Right atrium auricular region (tissue), 2 donors: ENCODE measurements around the gene CDC20. TPM values are rescaled to one million over a fixed set of nuclear protein-coding genes. Genes with fewer than 3 reads are reported as not detected.

Source experiments
- DNase-seq: peaks from one replicate; pipeline ENCODE4 v3.0.0-alpha.2; 2019; ENCODE audit warnings: low spot score
- H3K27ac ChIP-seq, 2 donors: fragments of 200-600 bp; sonication (generic); 1 replicate in 1 of 2; 2 replicates in 1 of 2; pipeline ENCODE4 v1.5.1; 2016 to 2019
- H3K27me3 ChIP-seq, 2 donors: fragments of 200-600 bp; sonication (generic); one replicate each; pipeline versions ENCODE4 v1.5.1 to v1.6.0; 2017 to 2019
- H3K36me3 ChIP-seq: fragments of 200-600 bp; sonication (generic); one replicate; pipeline ENCODE4 v1.5.1; 2016
- H3K4me1 ChIP-seq, 2 donors: fragments of 200-600 bp; sonication (generic); one replicate each; pipeline versions ENCODE4 v1.5.1 to v1.6.0; 2017 to 2019
- H3K4me3 ChIP-seq, 2 donors: fragments of 200-600 bp; sonication (generic); 1 replicate in 1 of 2; 2 replicates in 1 of 2; pipeline ENCODE4 v1.5.1; 2017 to 2019; ENCODE audit warnings: mild to moderate bottlenecking in 1 of 2, moderate library complexity in 1 of 2
- H3K9me3 ChIP-seq, 2 donors: fragments of 200-600 bp; sonication (generic); one replicate each; pipeline ENCODE4 v1.5.1; 2019
- CTCF ChIP-seq, 2 donors: fragments of 200-600 bp; sonication (generic); IDR thresholded peaks; one replicate each; pipeline ENCODE4 v1.5.1; 2019; ENCODE audit warnings: antibody characterized with exemption in 2 of 2
- total RNA-seq, 2 donors: library from RNA; depleted of rRNA; stranded (reverse); fragments of >200 nt; gene quantifications; one replicate each; pipeline ENCODE4 v1.1.0, GENCODE V29; 2016

Gene CDC20
- total RNA-seq, 2 donors from 2014 or later, result 0.63 to 2.5 TPM

GRCh38 chr1:43334453-43335205 lies 24.2 kb upstream of the CDC20 start:
- H3K9me3 ChIP-seq, result no peaks in the 10 kb centered on the region
- DNase-seq, result no peak
- no peaks in the 10 kb centered on the region for H3K27me3 ChIP-seq
- H3K27ac ChIP-seq, result peak overlapping the region in 1 of 2 donors; percentile 37
- no peak overlapping the region for H3K4me3 ChIP-seq
- TF ChIP-seq CTCF (IDR thresholded peaks at IDR 0.05), result no peak
- H3K36me3 ChIP-seq, result no peaks in the 10 kb centered on the region
- peaks cover 0 to 18% of the 10 kb centered on the region in 2 donors for H3K4me1 ChIP-seq

GRCh38 chr1:43337588-43337987 lies 21.2 kb upstream of the CDC20 start, which contains the start of gene MPL:
MPL (plus strand) TSS chr1:43337818; CDS start chr1:43337849, 31 bp downstream.
- no peak for TF ChIP-seq CTCF (IDR thresholded peaks at IDR 0.05)
- Histone ChIP-seq H3K27me3 (no peaks in the 10 kb centered on the region), H3K27ac (no peak within 1 kb of the TSS), H3K9me3 (no peaks in the 10 kb centered on the region), H3K4me1 (peaks cover 0 to 5% of the 10 kb centered on the region in 2 donors), H3K36me3 (no peaks in the 10 kb centered on the region), H3K4me3 (no peak within 1 kb of the TSS)
- DNase-seq, result no peak

- Histone ChIP-seq H3K9me3 (no peaks in the 10 kb centered on the region), H3K27me3 (no peaks in the 10 kb centered on the region), H3K4me3 (no peak overlapping the region), H3K4me1 (peaks cover 0 to 7% of the 10 kb centered on the region in 2 donors), H3K36me3 (no peaks in the 10 kb centered on the region), H3K27ac (no peak overlapping the region)
- TF ChIP-seq CTCF (IDR thresholded peaks at IDR 0.05), result no peak
- DNase-seq, result no peak
Measured at GRCh38 chr1:43338001-43338400, 20.8 kb upstream of the CDC20 start.

- Histone ChIP-seq H3K27me3 (no peaks in the 10 kb centered on the region), H3K9me3 (no peaks in the 10 kb centered on the region), H3K36me3 (no peaks in the 10 kb centered on the region), H3K4me1 (peaks cover 0 to 23% of the 10 kb centered on the region in 2 donors), H3K4me3 (no peak overlapping the region), H3K27ac (no peak overlapping the region)
- no peak for TF ChIP-seq CTCF (IDR thresholded peaks at IDR 0.05)
- no peak for DNase-seq
Measured at GRCh38 chr1:43339584-43340232, 19.1 kb upstream of the CDC20 start.

- no peak for TF ChIP-seq CTCF (IDR thresholded peaks at IDR 0.05)
- Histone ChIP-seq H3K27ac (no peak overlapping the region), H3K4me1 (peaks cover 0 to 26% of the 10 kb centered on the region in 2 donors), H3K4me3 (no peak overlapping the region), H3K36me3 (no peaks in the 10 kb centered on the region), H3K9me3 (no peaks in the 10 kb centered on the region), H3K27me3 (no peaks in the 10 kb centered on the region)
- DNase-seq, result no peak
Measured at GRCh38 chr1:43340559-43340958, 18.2 kb upstream of the CDC20 start.
